HepG2 (cell line): ENCODE measurements around the gene CDHR3. TPM values are rescaled to one million over a fixed set of nuclear protein-coding genes. Genes with fewer than 3 reads are reported as not detected.

Experiments
- KDM3A ChIP-seq: IDR thresholded peaks from 2 replicates; pipeline ENCODE4 v1.6.1; 2018; ENCODE audit warnings: low read depth, missing compliant biosample characterization
- MED13 ChIP-seq: sonication (generic); formaldehyde crosslinking; IDR thresholded peaks from 2 replicates; pipeline ENCODE4 v1.5.0; 2020; ENCODE audit warnings: missing genetic modification reagents
- MEIS1 ChIP-seq: sonication (generic); formaldehyde crosslinking; IDR thresholded peaks from 2 replicates; pipeline ENCODE4 v1.9.0; 2021; ENCODE audit warnings: mild to moderate bottlenecking, missing genetic modification reagents, moderate library complexity, borderline replicate concordance
- MYC ChIP-seq: sonication (generic); formaldehyde crosslinking; IDR thresholded peaks from 2 replicates; pipeline ENCODE4 v1.9.0; 2021; ENCODE audit warnings: missing genetic modification reagents, borderline replicate concordance
- POLR2A ChIP-seq, 2 experiments: IDR thresholded peaks; 2 replicates each; pipeline ENCODE4 v1.6.1; 2011; ENCODE audit warnings: low read depth in 2 of 2, low read length in 2 of 2, mild to moderate bottlenecking in 1 of 2, moderate library complexity in 1 of 2; ENCODE audit not compliant: insufficient read depth in 1 of 2
- RFXAP ChIP-seq: sonication (generic); formaldehyde crosslinking; IDR thresholded peaks from 2 replicates; pipeline ENCODE4 v1.4.0; 2020; ENCODE audit warnings: missing genetic modification reagents, borderline replicate concordance
- SSRP1 ChIP-seq: IDR thresholded peaks from 2 replicates; pipeline ENCODE4 v1.6.1; 2016; ENCODE audit warnings: control low read depth
- TCF12 ChIP-seq, 2 experiments: fragments of 450-650 bp in 1 of 2; sonication (generic) in 1 of 2; formaldehyde crosslinking in 1 of 2; IDR thresholded peaks; 2 replicates each; pipeline versions ENCODE4 v1.6.1 to v1.8.0; 2017 to 2022; ENCODE audit warnings: antibody characterized with exemption in 1 of 2, mild to moderate bottlenecking in 1 of 2, missing genetic modification reagents in 1 of 2, moderate library complexity in 1 of 2
- ZKSCAN1 ChIP-seq: fragments of 150-350 bp; IDR thresholded peaks from 2 replicates; pipeline ENCODE4 v1.6.1; 2014; ENCODE audit warnings: low read length
- ZNF121 ChIP-seq: sonication (generic); formaldehyde crosslinking; IDR thresholded peaks from 2 replicates; pipeline ENCODE4 v1.5.0; 2020; ENCODE audit warnings: mild to moderate bottlenecking, missing genetic modification reagents
- ZNF703 ChIP-seq: sonication (generic); formaldehyde crosslinking; IDR thresholded peaks from 2 replicates; pipeline ENCODE4 v1.5.1; 2020; ENCODE audit warnings: missing genetic modification reagents, mild to moderate bottlenecking, moderate library complexity, borderline replicate concordance
- ZNF724P ChIP-seq: sonication (generic); formaldehyde crosslinking; IDR thresholded peaks from 2 replicates; pipeline ENCODE4 v1.8.0; 2022; ENCODE audit warnings: missing genetic modification reagents, borderline replicate concordance
- ZNF777 ChIP-seq: sonication (generic); formaldehyde crosslinking; IDR thresholded peaks from 2 replicates; pipeline ENCODE4 v1.4.0; 2020; ENCODE audit warnings: missing genetic modification reagents
- polyA plus RNA-seq, 8 experiments: library from polyadenylated mRNA; depleted of rRNA in 3 of 8; stranded (reverse) in 7 of 8; unstranded in 1 of 8; fragments of >200 nt; fragmentation: Illumina TruSeq in 4 of 8; extraction: Trizol in 4 of 8; gene quantifications; 2 replicates each; pipeline versions ENCODE4 v1.2.1 to v1.2.3, GENCODE V29; 2011 to 2016; ENCODE audit warnings: low read depth in 4 of 8, missing spikeins in 1 of 8, mixed read lengths in 1 of 8; ENCODE audit not compliant: insufficient read depth in 1 of 8
- total RNA-seq, 5 experiments: library from RNA; depleted of rRNA; stranded (reverse); fragments of >200 nt; fragmentation: Illumina TruSeq; extraction: Trizol; gene quantifications; 2 replicates each; pipeline ENCODE4 v1.2.3, GENCODE V29; 2016; ENCODE audit warnings: low read depth in 1 of 5
- TF ChIP-seq, protein P1 (sequence below): sonication (generic); formaldehyde crosslinking; IDR thresholded peaks from 2 replicates; pipeline ENCODE4 v1.5.1; 2020; ENCODE audit warnings: mild to moderate bottlenecking, missing genetic modification reagents, moderate library complexity
- TF ChIP-seq, protein P2 (sequence below): sonication (generic); formaldehyde crosslinking; IDR thresholded peaks from 2 replicates; pipeline ENCODE4 v1.4.0; 2020; ENCODE audit warnings: missing genetic modification reagents
- TF ChIP-seq, protein P3 (sequence below), 2 experiments: fragments of 450-650 bp in 1 of 2; sonication (generic) in 1 of 2; formaldehyde crosslinking in 1 of 2; IDR thresholded peaks; 2 replicates each; pipeline versions ENCODE4 v1.6.1 to v1.8.0; 2016 to 2022; ENCODE audit warnings: antibody characterized with exemption in 1 of 2, mild to moderate bottlenecking in 1 of 2, missing genetic modification reagents in 1 of 2

The CDHR3 gene
- total and polyA plus RNA-seq, 2 of the 13 experiments (the other 11 are each of a cell fraction or from before 2014, with no cell fraction given), result 6.5 to 11.8 TPM

DNA sequence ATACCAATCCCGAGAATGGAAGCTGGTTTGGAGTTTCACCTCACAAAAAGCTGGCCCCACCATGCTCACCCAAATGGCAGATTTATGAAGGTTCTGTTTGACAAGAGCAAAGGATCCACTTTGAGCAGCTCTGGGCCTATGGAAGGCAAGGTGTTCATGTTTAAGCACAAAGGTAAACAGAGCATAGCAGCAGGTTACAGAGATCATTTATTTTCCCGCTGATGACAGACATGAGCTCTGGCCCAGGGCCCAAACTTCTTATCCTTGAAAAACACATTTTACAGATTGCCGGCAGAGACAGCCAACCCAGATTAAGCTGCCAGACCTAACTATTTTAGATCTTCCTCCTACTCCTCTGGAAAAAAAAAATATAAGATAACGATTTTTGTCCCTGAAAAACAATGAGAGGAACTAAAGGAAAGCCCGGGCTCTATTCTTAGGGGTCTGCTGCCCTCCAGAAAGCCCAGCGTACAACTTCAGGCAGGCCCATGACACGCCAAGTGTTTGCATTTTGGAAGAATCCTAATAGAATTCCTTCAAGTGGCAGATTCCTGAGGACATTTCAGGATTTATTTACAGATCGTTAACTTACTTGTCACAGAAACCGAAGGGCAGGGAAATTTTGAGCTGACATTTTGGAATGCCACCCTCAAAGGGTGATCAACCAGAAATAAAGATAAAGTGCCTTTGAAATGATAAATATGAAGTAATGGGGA, 109.1 kb downstream of the CDHR3 start (continued):
- TF ChIP-seq ZNF703 (CRISPR knock-in tag) (no peak), KDM3A (CRISPR knock-in tag) (no peak), MEIS1 (CRISPR knock-in tag) (peak; percentile 94; the same call in 1 of the 2 replicates), POLR2A (IDR thresholded peaks at IDR 0.05; ENCODE audit: insufficient read depth in 1 of 2, low read depth in 2 of 2, low read length in 2 of 2) (no peak), ZNF777 (CRISPR knock-in tag) (no peak), MYC (CRISPR knock-in tag) (no peak), ZKSCAN1 (no peak), ZNF121 (CRISPR knock-in tag) (no peak), ZNF724P (CRISPR knock-in tag) (no peak), TCF12 (IDR thresholded peaks at IDR 0.05) (no peak), TCF12 (CRISPR knock-in tag; IDR thresholded peaks at IDR 0.05) (no peak), SSRP1 (no peak), RFXAP (CRISPR knock-in tag) (0 out of 2 replicates have a peak, but pooled peaks have one; percentile 36), MED13 (CRISPR knock-in tag) (no peak)
- TF ChIP-seq, protein P1, sequence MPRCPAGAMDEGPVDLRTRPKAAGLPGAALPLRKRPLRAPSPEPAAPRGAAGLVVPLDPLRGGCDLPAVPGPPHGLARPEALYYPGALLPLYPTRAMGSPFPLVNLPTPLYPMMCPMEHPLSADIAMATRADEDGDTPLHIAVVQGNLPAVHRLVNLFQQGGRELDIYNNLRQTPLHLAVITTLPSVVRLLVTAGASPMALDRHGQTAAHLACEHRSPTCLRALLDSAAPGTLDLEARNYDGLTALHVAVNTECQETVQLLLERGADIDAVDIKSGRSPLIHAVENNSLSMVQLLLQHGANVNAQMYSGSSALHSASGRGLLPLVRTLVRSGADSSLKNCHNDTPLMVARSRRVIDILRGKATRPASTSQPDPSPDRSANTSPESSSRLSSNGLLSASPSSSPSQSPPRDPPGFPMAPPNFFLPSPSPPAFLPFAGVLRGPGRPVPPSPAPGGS (CRISPR knock-in tag), result no peak
- TF ChIP-seq, protein P2, sequence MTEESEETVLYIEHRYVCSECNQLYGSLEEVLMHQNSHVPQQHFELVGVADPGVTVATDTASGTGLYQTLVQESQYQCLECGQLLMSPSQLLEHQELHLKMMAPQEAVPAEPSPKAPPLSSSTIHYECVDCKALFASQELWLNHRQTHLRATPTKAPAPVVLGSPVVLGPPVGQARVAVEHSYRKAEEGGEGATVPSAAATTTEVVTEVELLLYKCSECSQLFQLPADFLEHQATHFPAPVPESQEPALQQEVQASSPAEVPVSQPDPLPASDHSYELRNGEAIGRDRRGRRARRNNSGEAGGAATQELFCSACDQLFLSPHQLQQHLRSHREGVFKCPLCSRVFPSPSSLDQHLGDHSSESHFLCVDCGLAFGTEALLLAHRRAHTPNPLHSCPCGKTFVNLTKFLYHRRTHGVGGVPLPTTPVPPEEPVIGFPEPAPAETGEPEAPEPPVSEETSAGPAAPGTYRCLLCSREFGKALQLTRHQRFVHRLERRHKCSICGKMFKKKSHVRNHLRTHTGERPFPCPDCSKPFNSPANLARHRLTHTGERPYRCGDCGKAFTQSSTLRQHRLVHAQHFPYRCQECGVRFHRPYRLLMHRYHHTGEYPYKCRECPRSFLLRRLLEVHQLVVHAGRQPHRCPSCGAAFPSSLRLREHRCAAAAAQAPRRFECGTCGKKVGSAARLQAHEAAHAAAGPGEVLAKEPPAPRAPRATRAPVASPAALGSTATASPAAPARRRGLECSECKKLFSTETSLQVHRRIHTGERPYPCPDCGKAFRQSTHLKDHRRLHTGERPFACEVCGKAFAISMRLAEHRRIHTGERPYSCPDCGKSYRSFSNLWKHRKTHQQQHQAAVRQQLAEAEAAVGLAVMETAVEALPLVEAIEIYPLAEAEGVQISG (CRISPR knock-in tag), result 0 out of 2 replicates have a peak, but pooled peaks have one; percentile 31
- TF ChIP-seq, protein P3, sequence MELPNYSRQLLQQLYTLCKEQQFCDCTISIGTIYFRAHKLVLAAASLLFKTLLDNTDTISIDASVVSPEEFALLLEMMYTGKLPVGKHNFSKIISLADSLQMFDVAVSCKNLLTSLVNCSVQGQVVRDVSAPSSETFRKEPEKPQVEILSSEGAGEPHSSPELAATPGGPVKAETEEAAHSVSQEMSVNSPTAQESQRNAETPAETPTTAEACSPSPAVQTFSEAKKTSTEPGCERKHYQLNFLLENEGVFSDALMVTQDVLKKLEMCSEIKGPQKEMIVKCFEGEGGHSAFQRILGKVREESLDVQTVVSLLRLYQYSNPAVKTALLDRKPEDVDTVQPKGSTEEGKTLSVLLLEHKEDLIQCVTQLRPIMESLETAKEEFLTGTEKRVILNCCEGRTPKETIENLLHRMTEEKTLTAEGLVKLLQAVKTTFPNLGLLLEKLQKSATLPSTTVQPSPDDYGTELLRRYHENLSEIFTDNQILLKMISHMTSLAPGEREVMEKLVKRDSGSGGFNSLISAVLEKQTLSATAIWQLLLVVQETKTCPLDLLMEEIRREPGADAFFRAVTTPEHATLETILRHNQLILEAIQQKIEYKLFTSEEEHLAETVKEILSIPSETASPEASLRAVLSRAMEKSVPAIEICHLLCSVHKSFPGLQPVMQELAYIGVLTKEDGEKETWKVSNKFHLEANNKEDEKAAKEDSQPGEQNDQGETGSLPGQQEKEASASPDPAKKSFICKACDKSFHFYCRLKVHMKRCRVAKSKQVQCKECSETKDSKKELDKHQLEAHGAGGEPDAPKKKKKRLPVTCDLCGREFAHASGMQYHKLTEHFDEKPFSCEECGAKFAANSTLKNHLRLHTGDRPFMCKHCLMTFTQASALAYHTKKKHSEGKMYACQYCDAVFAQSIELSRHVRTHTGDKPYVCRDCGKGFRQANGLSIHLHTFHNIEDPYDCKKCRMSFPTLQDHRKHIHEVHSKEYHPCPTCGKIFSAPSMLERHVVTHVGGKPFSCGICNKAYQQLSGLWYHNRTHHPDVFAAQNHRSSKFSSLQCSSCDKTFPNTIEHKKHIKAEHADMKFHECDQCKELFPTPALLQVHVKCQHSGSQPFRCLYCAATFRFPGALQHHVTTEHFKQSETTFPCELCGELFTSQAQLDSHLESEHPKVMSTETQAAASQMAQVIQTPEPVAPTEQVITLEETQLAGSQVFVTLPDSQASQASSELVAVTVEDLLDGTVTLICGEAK (IDR thresholded peaks at IDR 0.05), result no peak
- TF ChIP-seq, protein P3 (CRISPR knock-in tag; IDR thresholded peaks at IDR 0.05), result no peak
